ENCODE measurements around the gene HOXB8. TPM values are rescaled to one million over a fixed set of nuclear protein-coding genes. Genes with fewer than 3 reads are reported as not detected.

The HOXB8 gene
- total RNA-seq, 2 donors from 2014 or later, result not detected

GRCh38 chr17:48571024-48571818, 43.9 kb downstream of the HOXB8 start:
- no peaks in the 10 kb centered on the region for H3K36me3 Mint-ChIP-seq (ENCODE audit: low read depth)
- peaks cover 7% of the 10 kb centered on the region for H3K27me3 Mint-ChIP-seq
- H3K9me3 Mint-ChIP-seq, result no peaks in the 10 kb centered on the region
- no peak for ATAC-seq (replicated peaks)
- no peak overlapping the region for H3K27ac Mint-ChIP-seq
- no peak overlapping the region for H3K4me3 Mint-ChIP-seq
- no peaks in the 10 kb centered on the region for H3K4me1 Mint-ChIP-seq

DNA sequence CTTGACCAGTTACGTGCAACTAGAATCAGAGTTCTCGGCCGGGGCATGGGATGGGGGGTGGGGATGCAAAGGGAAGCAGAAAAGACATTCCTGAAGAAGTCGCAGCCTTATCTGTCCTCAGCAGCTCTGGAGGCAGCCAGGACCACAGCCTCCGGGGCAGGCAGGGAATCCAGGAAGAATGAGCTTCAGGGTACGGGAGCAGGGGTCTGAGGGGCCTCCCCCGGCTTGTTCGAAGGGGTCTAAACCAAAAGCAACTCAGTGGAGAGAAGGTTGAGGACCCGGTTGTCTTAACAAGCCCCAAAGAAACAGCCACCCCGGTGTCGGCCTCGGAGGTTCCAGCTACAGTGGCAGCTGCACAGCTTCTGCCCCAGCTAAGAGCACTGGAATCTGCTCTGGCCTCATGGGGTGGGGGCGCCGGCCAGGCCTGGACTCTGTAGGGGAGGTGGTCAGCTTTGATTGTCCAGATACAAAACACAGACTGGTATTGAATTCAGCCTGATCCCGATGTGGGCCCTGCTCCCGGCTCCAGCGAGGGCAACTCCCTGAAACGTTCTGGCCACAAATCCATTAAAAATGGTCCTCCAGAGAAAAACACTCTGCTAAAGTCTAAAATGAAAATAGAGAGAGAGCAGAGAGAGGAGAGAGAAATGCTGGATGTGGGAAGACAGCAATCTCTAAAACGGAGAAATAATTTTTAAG, 44.6 kb downstream of the HOXB8 start:
- Mint-ChIP-seq H3K9me3 (no peaks in the 10 kb centered on the region), H3K36me3 (ENCODE audit: low read depth) (no peaks in the 10 kb centered on the region), H3K27ac (no peak overlapping the region), H3K27me3 (peaks cover 7% of the 10 kb centered on the region), H3K4me1 (no peaks in the 10 kb centered on the region), H3K4me3 (no peak overlapping the region)
- no peak for ATAC-seq (replicated peaks)

- Mint-ChIP-seq H3K4me1 (no peaks in the 10 kb centered on the region), H3K9me3 (no peaks in the 10 kb centered on the region), H3K4me3 (no peak overlapping the region), H3K27ac (no peak overlapping the region), H3K27me3 (peaks cover 7% of the 10 kb centered on the region), H3K36me3 (ENCODE audit: low read depth) (no peaks in the 10 kb centered on the region)
- ATAC-seq (replicated peaks), result no peak
Measured at GRCh38 chr17:48569674-48570324, 45.3 kb downstream of the HOXB8 start.

GRCh38 chr17:48569240-48569582, 45.9 kb downstream of the HOXB8 start:
- Mint-ChIP-seq H3K36me3 (ENCODE audit: low read depth) (no peaks in the 10 kb centered on the region), H3K9me3 (no peaks in the 10 kb centered on the region), H3K4me3 (no peak overlapping the region), H3K27me3 (peaks cover 7% of the 10 kb centered on the region), H3K4me1 (no peaks in the 10 kb centered on the region), H3K27ac (no peak overlapping the region)
- ATAC-seq (replicated peaks), result no peak

DNA sequence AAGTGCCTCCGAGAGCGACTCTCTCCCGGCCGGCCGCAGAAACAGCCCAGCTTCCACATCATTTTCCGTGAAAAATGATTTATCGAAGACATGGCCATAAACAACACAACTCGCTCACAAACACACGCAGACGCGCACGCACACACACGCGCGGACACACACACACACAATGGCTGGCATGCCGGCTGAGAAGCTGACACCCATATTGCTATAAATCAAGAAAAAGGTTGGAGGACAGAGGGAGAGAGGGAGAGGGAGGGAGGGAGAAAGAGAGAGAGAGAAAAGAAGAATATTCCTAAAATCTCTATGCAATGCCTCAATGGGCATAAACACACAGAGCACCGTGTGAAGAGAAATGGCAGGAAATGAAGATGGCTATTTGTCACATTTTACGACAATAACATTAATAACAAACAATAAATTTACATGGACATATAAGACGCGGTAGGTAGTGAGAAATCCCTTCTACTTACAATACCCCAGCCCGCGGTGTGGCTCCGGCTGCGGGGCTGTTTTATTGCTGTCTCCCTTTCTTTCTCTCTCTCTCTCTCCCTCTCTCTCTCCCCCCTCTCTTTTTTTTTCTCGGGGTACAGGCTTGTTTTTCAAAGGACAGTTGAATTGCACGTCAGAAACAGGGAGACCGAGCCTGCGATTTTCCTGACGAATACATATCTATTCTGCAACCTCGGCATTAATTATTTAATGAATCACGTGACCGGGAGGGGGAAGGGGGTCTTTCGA, 46.4 kb downstream of the HOXB8 start:
- no peak overlapping the region for H3K4me3 Mint-ChIP-seq
- H3K4me1 Mint-ChIP-seq, result no peaks in the 10 kb centered on the region
- H3K36me3 Mint-ChIP-seq (ENCODE audit: low read depth), result no peaks in the 10 kb centered on the region
- no peak overlapping the region for H3K27ac Mint-ChIP-seq
- peaks cover 7% of the 10 kb centered on the region for H3K27me3 Mint-ChIP-seq
- no peak for ATAC-seq (replicated peaks)
- no peaks in the 10 kb centered on the region for H3K9me3 Mint-ChIP-seq

GRCh38 chr17:48567646-48568354, 47.3 kb downstream of the HOXB8 start:
- Mint-ChIP-seq H3K27me3 (peaks cover 7% of the 10 kb centered on the region), H3K27ac (no peak overlapping the region), H3K4me3 (no peak overlapping the region), H3K9me3 (no peaks in the 10 kb centered on the region), H3K36me3 (ENCODE audit: low read depth) (no peaks in the 10 kb centered on the region), H3K4me1 (no peaks in the 10 kb centered on the region)
- ATAC-seq (replicated peaks), result no peak

DNA sequence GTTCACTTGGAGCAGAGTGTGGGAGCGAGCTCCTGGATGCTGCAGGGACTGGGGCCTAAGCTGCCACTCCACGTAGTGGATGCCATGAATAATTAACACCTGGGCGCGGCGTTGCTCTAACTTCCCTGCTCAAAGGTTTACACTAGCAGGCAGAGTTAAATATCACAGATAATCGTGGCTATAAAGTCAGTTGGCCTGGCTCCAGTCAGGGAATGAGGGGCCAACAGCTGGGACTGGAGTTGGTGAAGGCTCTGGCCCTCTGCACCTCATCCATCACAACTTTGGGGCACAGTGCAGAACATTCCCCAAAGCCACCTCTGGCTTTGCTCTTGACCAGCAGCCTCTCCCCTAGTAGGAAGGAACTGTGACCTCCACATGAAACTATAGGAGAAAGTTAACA, 47.9 kb downstream of the HOXB8 start:
- H3K27ac Mint-ChIP-seq, result no peak overlapping the region
- H3K4me1 Mint-ChIP-seq, result no peaks in the 10 kb centered on the region
- H3K36me3 Mint-ChIP-seq (ENCODE audit: low read depth), result no peaks in the 10 kb centered on the region
- H3K4me3 Mint-ChIP-seq, result no peak overlapping the region
- no peak for ATAC-seq (replicated peaks)
- H3K9me3 Mint-ChIP-seq, result no peaks in the 10 kb centered on the region
- H3K27me3 Mint-ChIP-seq, result peaks cover 7% of the 10 kb centered on the region

DNA sequence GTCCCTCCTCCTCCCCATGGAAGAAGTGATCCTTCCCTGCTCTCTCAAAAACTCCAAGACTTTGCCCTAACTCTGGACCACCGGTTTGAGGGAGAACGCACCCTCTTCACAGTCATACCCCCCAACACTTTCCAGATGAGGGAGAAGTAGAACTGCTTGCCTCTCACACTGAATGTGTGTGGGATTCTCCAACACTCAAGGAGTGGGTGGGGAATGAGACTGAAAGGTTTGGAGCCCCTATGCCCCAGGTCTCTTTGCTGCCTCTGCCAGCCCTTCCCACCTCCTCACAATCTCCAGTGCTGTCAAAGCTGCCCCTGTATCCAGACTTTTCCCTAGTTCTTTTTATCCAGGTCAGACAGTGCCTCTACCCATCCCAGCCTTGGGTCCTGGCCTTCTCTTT, 48.4 kb downstream of the HOXB8 start:
- Mint-ChIP-seq H3K27me3 (peaks cover 7% of the 10 kb centered on the region), H3K4me1 (no peaks in the 10 kb centered on the region), H3K27ac (no peak overlapping the region), H3K9me3 (no peaks in the 10 kb centered on the region), H3K36me3 (ENCODE audit: low read depth) (no peaks in the 10 kb centered on the region), H3K4me3 (no peak overlapping the region)
- no peak for ATAC-seq (replicated peaks)

- Mint-ChIP-seq H3K27ac (no peak overlapping the region), H3K27me3 (peaks cover 7% of the 10 kb centered on the region), H3K4me1 (no peaks in the 10 kb centered on the region), H3K4me3 (no peak overlapping the region), H3K9me3 (no peaks in the 10 kb centered on the region), H3K36me3 (ENCODE audit: low read depth) (no peaks in the 10 kb centered on the region)
- ATAC-seq (replicated peaks), result no peak
Measured at GRCh38 chr17:48565925-48566710, 49.0 kb downstream of the HOXB8 start.

DNA sequence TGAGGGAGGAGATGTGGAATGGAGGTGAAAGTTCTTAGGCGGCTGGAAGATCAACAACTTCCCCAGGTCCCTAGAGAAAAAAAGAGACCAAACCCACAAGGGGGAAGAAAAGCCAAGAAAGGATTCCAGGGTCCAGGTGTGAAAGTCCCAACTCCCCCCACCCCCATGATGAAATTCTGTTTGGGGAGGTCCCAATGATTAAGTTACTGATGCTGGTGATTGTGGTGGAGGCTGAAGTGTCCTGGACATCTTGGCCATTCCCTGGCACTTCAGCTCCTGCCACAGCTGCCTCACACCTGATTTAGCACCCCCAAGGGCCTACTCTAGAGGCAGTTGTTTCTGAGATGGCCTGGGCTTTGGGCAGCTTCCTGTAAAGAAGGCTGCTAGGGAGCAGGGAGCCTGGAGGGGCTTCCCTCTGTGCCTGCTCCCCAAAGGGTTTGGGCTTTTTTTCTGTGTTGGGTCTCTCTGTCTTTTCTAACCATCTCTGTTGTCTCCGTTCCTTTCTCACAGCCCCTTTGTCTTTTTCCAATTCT, 50.0 kb downstream of the HOXB8 start:
- Mint-ChIP-seq H3K27me3 (peaks cover 7% of the 10 kb centered on the region), H3K27ac (no peak overlapping the region), H3K36me3 (ENCODE audit: low read depth) (no peaks in the 10 kb centered on the region), H3K4me3 (no peak overlapping the region), H3K9me3 (no peaks in the 10 kb centered on the region), H3K4me1 (no peaks in the 10 kb centered on the region)
- ATAC-seq (replicated peaks), result no peak

- Mint-ChIP-seq H3K27ac (no peak overlapping the region), H3K4me1 (no peaks in the 10 kb centered on the region), H3K36me3 (ENCODE audit: low read depth) (no peaks in the 10 kb centered on the region), H3K4me3 (no peak overlapping the region), H3K9me3 (no peaks in the 10 kb centered on the region), H3K27me3 (peaks cover 5% of the 10 kb centered on the region)
- ATAC-seq (replicated peaks), result no peak
Measured at GRCh38 chr17:48564188-48565021, 50.7 kb downstream of the HOXB8 start.

DNA sequence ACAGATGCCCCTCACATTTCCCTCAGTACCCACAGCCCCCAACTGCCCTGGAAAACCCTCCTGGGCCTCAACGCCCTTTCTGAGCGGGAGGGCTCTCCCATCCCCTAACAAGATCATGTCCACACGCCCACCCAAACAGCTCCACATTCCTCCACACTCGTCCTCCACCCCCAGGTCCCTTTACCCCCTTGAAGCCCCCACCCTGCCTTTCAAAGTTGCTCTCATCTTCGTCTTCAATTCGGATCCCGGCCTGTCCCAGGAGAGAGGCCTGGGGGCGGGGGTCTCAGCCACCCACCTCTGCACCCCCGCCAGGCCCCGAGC, 51.3 kb downstream of the HOXB8 start:
- Mint-ChIP-seq H3K27me3 (no peaks in the 10 kb centered on the region), H3K4me3 (no peak overlapping the region), H3K36me3 (ENCODE audit: low read depth) (no peaks in the 10 kb centered on the region), H3K4me1 (no peaks in the 10 kb centered on the region), H3K9me3 (no peaks in the 10 kb centered on the region), H3K27ac (no peak overlapping the region)
- ATAC-seq (replicated peaks), result no peak

GRCh38 chr17:48563385-48563838, 51.7 kb downstream of the HOXB8 start:
- H3K27me3 Mint-ChIP-seq, result peaks cover 4% of the 10 kb centered on the region
- no peaks in the 10 kb centered on the region for H3K36me3 Mint-ChIP-seq (ENCODE audit: low read depth)
- no peak overlapping the region for H3K4me3 Mint-ChIP-seq
- no peak overlapping the region for H3K27ac Mint-ChIP-seq
- no peaks in the 10 kb centered on the region for H3K4me1 Mint-ChIP-seq
- no peaks in the 10 kb centered on the region for H3K9me3 Mint-ChIP-seq
- ATAC-seq (replicated peaks), result no peak

Measured in activated T-helper 17 cell treated with anti-CD3 and anti-CD28 coated beads, Interleukin-2, amount 50 U/mL, for 72 hours (primary cell).